Gastroesophageal sphincter (tissue), 4 donors: ENCODE measurements around the gene FNDC3B. TPM values are rescaled to one million over a fixed set of nuclear protein-coding genes. Genes with fewer than 3 reads are reported as not detected.
"Not testable (repeated sequence)": the region's sequence is repeated elsewhere in the genome, so short reads cannot be mapped to it uniquely, and the experiment has no call there.

Experiments used
- ATAC-seq: fragments of 150-250 bp; one replicate; pipeline ENCODE4 v1.9.1; 2016; ENCODE audit warnings: mild to moderate bottlenecking, moderate library complexity
- H3K27ac ChIP-seq, 4 donors: fragments of 200-600 bp; sonication (generic) in 3 of 4; 1 replicate in 3 of 4; 2 replicates in 1 of 4; pipeline ENCODE4 v1.5.1; 2016 to 2019
- H3K27me3 ChIP-seq: fragments of 200-600 bp; sonication (generic); one replicate; pipeline ENCODE4 v1.5.1; 2019
- H3K36me3 ChIP-seq, 2 donors: fragments of 200-600 bp; sonication (generic); one replicate each; pipeline ENCODE4 v1.5.1; 2019; ENCODE audit warnings: control low read depth in 1 of 2
- H3K4me1 ChIP-seq, 3 donors: fragments of 200-600 bp; sonication (generic); 1 replicate in 2 of 3; 2 replicates in 1 of 3; pipeline ENCODE4 v1.5.1; 2016 to 2019; ENCODE audit warnings: control low read depth in 2 of 3
- H3K4me3 ChIP-seq, 2 donors: fragments of 200-600 bp; sonication (generic); one replicate each; pipeline ENCODE4 v1.5.1; 2019; ENCODE audit warnings: mild to moderate bottlenecking in 1 of 2, moderate library complexity in 1 of 2
- H3K9me3 ChIP-seq, 3 donors: fragments of 200-600 bp; sonication (generic); one replicate each; pipeline ENCODE4 v1.5.1; 2017 to 2019; ENCODE audit warnings: control low read depth in 2 of 3
- EP300 ChIP-seq: sonication (generic); formaldehyde crosslinking; IDR thresholded peaks from one replicate; pipeline ENCODE4 v1.6.1; 2017; ENCODE audit warnings: antibody characterized with exemption, mild to moderate bottlenecking
- POLR2A ChIP-seq, 2 donors: fragments of 450-650 bp; IDR thresholded peaks; one replicate each; pipeline ENCODE4 v1.6.1; 2017; ENCODE audit warnings: antibody characterized with exemption in 2 of 2, mild to moderate bottlenecking in 2 of 2, moderate library complexity in 1 of 2
- POLR2AphosphoS5 ChIP-seq: sonication (generic); formaldehyde crosslinking; IDR thresholded peaks from one replicate; pipeline ENCODE4 v1.6.1; 2017; ENCODE audit warnings: antibody characterized with exemption
- WGBS, 2 donors: methylation state at CpG; one replicate each; pipeline ENCODE4 v1.1.5; 2018; ENCODE audit warnings: low coverage in 1 of 2; 5-methylcytosine and 5-hydroxymethylcytosine counted together
- total RNA-seq, 4 donors: library from RNA; depleted of rRNA; stranded (reverse); fragments of >200 nt; gene quantifications; one replicate each; pipeline ENCODE4 v1.1.0, GENCODE V29; 2016
- TF ChIP-seq, protein P1 (sequence below), 4 experiments: fragments of 200-600 bp in 2 of 4; fragments of 450-650 bp in 2 of 4; sonication (generic) in 1 of 4; IDR thresholded peaks; one replicate each; pipeline ENCODE4 v1.5.1; 2017 to 2019; ENCODE audit warnings: antibody characterized with exemption in 4 of 4, mild to moderate bottlenecking in 2 of 4, moderate library complexity in 2 of 4

The FNDC3B gene
- total RNA-seq, 4 donors from 2014 or later = 53.1 to 97.2 (median 70.8) TPM

DNA sequence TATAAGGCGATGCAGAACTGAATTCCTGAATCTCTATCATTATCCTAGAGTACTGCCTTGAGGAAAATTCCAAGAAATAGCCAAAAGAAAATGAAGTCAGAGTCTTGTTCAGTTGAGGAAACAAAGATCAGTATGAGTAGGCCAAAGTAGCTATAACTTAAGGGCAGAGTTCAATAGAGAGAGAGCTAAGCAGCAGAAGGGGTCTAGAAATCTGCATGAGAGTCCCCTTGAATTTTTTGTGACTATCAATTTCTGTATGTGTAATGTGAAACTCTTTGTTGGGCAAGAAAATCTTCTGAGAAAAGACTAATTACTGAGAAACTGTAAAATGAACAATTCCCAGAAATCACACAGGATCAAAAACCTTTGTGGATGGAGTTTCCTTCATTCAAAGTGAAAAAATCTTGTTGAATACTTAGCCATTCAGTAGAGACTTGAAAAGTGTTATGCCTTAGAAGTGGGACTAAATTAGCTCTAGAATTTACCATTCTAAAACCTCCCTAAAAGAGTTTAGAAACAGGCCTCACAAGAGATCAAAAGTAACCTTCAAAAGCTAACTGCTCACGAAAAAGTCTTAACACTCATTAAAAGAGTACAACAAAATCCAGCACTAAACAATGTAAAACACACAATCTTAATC, 43.1 kb upstream of the FNDC3B start:
- Histone ChIP-seq H3K36me3 (no peaks in the 10 kb centered on the region), H3K4me1 (no peaks in the 10 kb centered on the region), H3K27ac (no peak overlapping the region), H3K9me3 (peaks cover 0 to 11% (median 0%) of the 10 kb centered on the region in 3 donors), H3K27me3 (no peaks in the 10 kb centered on the region), H3K4me3 (no peak overlapping the region)
- no peak for ATAC-seq
- TF ChIP-seq POLR2A (IDR thresholded peaks at IDR 0.05) (no peak), EP300 (no peak), POLR2AphosphoS5 (no peak)
- TF ChIP-seq, protein P1, sequence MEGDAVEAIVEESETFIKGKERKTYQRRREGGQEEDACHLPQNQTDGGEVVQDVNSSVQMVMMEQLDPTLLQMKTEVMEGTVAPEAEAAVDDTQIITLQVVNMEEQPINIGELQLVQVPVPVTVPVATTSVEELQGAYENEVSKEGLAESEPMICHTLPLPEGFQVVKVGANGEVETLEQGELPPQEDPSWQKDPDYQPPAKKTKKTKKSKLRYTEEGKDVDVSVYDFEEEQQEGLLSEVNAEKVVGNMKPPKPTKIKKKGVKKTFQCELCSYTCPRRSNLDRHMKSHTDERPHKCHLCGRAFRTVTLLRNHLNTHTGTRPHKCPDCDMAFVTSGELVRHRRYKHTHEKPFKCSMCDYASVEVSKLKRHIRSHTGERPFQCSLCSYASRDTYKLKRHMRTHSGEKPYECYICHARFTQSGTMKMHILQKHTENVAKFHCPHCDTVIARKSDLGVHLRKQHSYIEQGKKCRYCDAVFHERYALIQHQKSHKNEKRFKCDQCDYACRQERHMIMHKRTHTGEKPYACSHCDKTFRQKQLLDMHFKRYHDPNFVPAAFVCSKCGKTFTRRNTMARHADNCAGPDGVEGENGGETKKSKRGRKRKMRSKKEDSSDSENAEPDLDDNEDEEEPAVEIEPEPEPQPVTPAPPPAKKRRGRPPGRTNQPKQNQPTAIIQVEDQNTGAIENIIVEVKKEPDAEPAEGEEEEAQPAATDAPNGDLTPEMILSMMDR (IDR thresholded peaks at IDR 0.05) = no peak
- 95 to 100% methylated on average over 2 of the region's 2 CpGs for WGBS, 2 donors

DNA sequence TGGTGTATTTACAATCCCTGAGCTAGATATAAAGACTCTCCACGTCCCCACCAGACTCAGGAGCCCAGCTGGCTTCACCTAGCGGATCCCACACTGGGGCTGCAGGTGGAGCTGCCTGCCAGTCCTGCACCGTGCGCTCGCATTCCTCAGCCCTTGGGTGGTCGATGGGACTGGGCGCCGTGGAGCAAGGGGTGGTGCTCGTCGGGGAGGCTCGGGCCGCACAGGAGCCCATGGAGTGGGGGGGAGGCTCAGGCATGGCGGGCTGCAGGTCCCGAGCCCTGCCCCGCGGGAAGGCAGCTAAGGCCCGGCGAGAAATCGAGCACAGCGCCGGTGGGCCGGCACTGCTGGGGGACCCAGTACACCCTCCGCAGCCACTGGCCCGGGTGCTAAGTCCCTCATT, 40.6 kb upstream of the FNDC3B start:
- H3K4me1 ChIP-seq, H3K36me3 ChIP-seq, H3K4me3 ChIP-seq, H3K27me3 ChIP-seq, H3K27ac ChIP-seq, ATAC-seq: not testable (repeated sequence)
- WGBS, 2 donors = no CpG with 5 or more reads among the region's 24 CpGs
- peaks cover 0 to 11% (median 0%) of the 10 kb centered on the region in 3 donors for H3K9me3 ChIP-seq

DNA sequence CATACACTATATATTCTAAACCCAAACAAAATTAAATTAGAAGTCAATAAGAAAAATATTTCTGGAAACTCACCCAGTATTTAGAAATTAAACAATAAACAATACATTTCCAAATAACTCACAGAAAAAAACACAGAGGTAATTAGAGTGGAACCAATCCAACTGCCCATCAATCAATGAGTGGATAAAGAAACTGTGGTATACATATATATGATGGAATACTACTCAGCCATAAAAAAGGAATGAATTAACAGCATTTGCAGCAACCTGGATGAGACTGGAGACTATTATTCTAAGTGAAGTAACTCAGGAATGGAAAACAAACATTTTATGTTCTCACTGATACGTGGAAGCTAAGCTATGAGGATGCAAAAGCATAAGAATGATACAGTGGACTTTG, 37.8 kb upstream of the FNDC3B start:
- not testable (repeated sequence) for H3K27ac ChIP-seq, H3K27me3 ChIP-seq, ATAC-seq, H3K4me3 ChIP-seq, H3K9me3 ChIP-seq, H3K4me1 ChIP-seq, H3K36me3 ChIP-seq
- 89 to 100% methylated on average over 1 of the region's 1 CpG for WGBS, 2 donors

DNA sequence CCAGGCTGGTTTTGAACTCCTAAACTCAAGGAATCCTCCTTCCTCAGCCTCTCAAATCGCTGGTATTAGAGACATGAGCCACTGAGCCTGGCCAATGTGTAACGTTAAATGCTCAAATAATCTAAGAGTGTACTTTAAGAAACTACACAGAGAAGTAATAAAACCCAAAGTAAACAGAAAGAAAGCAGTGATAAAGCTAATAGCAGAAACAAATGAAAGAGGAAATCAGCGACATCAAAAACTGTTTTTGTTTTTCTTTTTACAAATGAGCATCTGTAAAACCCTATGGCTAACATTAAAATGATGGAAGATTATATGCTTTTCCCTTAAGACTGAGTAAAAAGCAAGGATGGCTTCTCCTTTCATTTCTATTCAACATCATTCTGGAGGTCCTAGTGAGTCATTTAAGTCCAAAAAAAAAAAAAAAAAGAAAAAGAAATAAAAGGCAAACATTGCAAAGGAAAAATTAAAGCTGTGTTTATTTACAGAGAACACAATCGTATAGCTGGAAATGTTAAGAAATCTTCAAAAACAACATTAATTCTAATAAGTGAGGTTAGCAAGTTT, 36.8 kb upstream of the FNDC3B start:
- no peak overlapping the region for H3K27ac ChIP-seq
- no peak for ATAC-seq
- no peaks in the 10 kb centered on the region for H3K9me3 ChIP-seq
- no peak overlapping the region for H3K4me3 ChIP-seq
- TF ChIP-seq EP300 (no peak), POLR2AphosphoS5 (no peak), POLR2A (IDR thresholded peaks at IDR 0.05) (no peak)
- TF ChIP-seq, protein P1 (IDR thresholded peaks at IDR 0.05) = no peak
- 64 to 65% methylated on average over 2 to 4 of the region's 4 CpGs for WGBS, 2 donors
- no peaks in the 10 kb centered on the region for H3K36me3 ChIP-seq
- no peaks in the 10 kb centered on the region for H3K27me3 ChIP-seq
- H3K4me1 ChIP-seq = no peaks in the 10 kb centered on the region

DNA sequence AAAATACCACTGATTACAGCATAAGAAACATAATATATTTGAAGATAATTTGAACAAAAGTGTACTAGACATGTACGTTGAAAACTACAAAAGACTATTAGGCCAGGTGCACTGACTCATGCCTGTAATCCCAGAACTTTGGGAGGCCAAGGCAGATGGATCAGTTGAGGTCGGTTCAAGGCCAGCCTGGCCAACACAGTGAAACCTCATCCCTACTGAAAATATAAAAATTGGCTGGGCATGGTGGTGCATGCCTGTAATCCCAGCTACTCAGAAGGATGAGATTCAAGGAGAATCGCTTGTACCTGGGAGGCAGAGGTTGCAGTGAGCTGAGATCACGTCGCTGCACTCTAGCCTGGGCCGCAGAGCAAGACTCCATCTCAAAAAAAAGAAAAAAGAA, 36.2 kb upstream of the FNDC3B start:
- 63 to 89% methylated on average over 2 to 6 of the region's 6 CpGs for WGBS, 2 donors
- Histone ChIP-seq H3K27ac (no peak overlapping the region), H3K36me3 (no peaks in the 10 kb centered on the region), H3K4me3 (no peak overlapping the region), H3K27me3 (no peaks in the 10 kb centered on the region), H3K9me3 (no peaks in the 10 kb centered on the region), H3K4me1 (no peaks in the 10 kb centered on the region)
- TF ChIP-seq, protein P1 (IDR thresholded peaks at IDR 0.05) = no peak
- TF ChIP-seq POLR2AphosphoS5 (no peak), POLR2A (IDR thresholded peaks at IDR 0.05) (no peak), EP300 (no peak)
- ATAC-seq = no peak

DNA sequence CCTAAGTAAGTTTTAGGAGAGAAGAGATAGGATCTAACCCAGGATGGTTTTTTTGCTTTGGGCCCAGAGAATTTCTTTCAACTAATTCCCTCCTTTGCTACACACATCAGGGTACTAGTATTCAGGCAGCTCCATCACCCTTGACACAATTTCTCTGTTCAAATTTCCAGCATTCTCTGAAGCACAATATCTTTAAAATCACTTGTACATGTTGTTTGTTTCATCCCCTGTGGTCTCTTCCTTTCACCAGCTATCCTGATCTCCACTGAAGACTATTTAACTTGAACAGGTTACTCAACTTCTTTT, 32.4 kb upstream of the FNDC3B start:
- H3K27me3 ChIP-seq = no peaks in the 10 kb centered on the region
- H3K4me1 ChIP-seq = no peaks in the 10 kb centered on the region
- H3K36me3 ChIP-seq = no peaks in the 10 kb centered on the region
- H3K9me3 ChIP-seq = no peaks in the 10 kb centered on the region
- TF ChIP-seq EP300 (no peak), POLR2AphosphoS5 (no peak), POLR2A (IDR thresholded peaks at IDR 0.05) (no peak)
- TF ChIP-seq, protein P1 (IDR thresholded peaks at IDR 0.05) = no peak
- no peak overlapping the region for H3K4me3 ChIP-seq
- ATAC-seq = no peak
- H3K27ac ChIP-seq = no peak overlapping the region
